ENCODE results near the gene FOXP1.
"Not testable (repeated sequence)": the region's sequence is repeated elsewhere in the genome, so short reads cannot be mapped to it uniquely, and the experiment has no call there.

The FOXP1 gene

GRCh38 chr3:71526448-71526847 lies 57.1 kb downstream of the FOXP1 start:
- not testable (repeated sequence) for DNase-seq

GRCh38 chr3:71525391-71525790 lies 58.1 kb downstream of the FOXP1 start:
- DNase-seq, result no peak

- no peak for DNase-seq
Measured at GRCh38 chr3:71524672-71525071, 58.9 kb downstream of the FOXP1 start.

GRCh38 chr3:71523628-71524027 lies 59.9 kb downstream of the FOXP1 start:
- no peak for DNase-seq

GRCh38 chr3:71521940-71522876 lies 61.3 kb downstream of the FOXP1 start:
- no peak for DNase-seq

GRCh38 chr3:71521021-71521352 lies 62.5 kb downstream of the FOXP1 start:
- DNase-seq, result no peak

- peak in 1 of 14 donors; percentile 29 for DNase-seq
Measured at GRCh38 chr3:71520161-71521020, 63.1 kb downstream of the FOXP1 start.

- DNase-seq, result no peak
Measured at GRCh38 chr3:71518089-71518488, 65.4 kb downstream of the FOXP1 start.

- no peak for DNase-seq
Measured at GRCh38 chr3:71517271-71517791, 66.2 kb downstream of the FOXP1 start.

GRCh38 chr3:71515636-71516365 lies 67.7 kb downstream of the FOXP1 start:
- no peak for DNase-seq

GRCh38 chr3:71514621-71515020 lies 68.9 kb downstream of the FOXP1 start:
- DNase-seq, result no peak

GRCh38 chr3:71513515-71513914 lies 70.0 kb downstream of the FOXP1 start:
- no peak for DNase-seq

- no peak for DNase-seq
Measured at GRCh38 chr3:71513081-71513480, 70.4 kb downstream of the FOXP1 start.

- no peak for DNase-seq
Measured at GRCh38 chr3:71512544-71512943, 71.0 kb downstream of the FOXP1 start.

- no peak for DNase-seq
Measured at GRCh38 chr3:71512000-71512399, 71.5 kb downstream of the FOXP1 start.

GRCh38 chr3:71511446-71511845 lies 72.1 kb downstream of the FOXP1 start:
- DNase-seq, result no peak

GRCh38 chr3:71511037-71511436 lies 72.5 kb downstream of the FOXP1 start:
- no peak for DNase-seq

GRCh38 chr3:71510510-71510909 lies 73.0 kb downstream of the FOXP1 start:
- no peak for DNase-seq

- no peak for DNase-seq
Measured at GRCh38 chr3:71509066-71509465, 74.5 kb downstream of the FOXP1 start.

- no peak for DNase-seq
Measured at GRCh38 chr3:71505767-71506350, 77.7 kb downstream of the FOXP1 start.

GRCh38 chr3:71504250-71505036 lies 79.1 kb downstream of the FOXP1 start:
- DNase-seq, result no peak
